ENCODE measurements around the gene MAVS.

MAVS gene

GRCh38 chr20:3808544-3808943 is 38.1 kb upstream of the MAVS start:
- no peak for ATAC-seq
- no peak for TF ChIP-seq GLIS3 (CRISPR knock-in tag; IDR thresholded peaks at IDR 0.05)

GRCh38 chr20:3811467-3812258 is 35.0 kb upstream of the MAVS start:
- ATAC-seq = peak; percentile 65
- TF ChIP-seq ZNF70 (CRISPR knock-in tag; IDR thresholded peaks at IDR 0.05) = peak; percentile 100
- TF ChIP-seq, protein P1, sequence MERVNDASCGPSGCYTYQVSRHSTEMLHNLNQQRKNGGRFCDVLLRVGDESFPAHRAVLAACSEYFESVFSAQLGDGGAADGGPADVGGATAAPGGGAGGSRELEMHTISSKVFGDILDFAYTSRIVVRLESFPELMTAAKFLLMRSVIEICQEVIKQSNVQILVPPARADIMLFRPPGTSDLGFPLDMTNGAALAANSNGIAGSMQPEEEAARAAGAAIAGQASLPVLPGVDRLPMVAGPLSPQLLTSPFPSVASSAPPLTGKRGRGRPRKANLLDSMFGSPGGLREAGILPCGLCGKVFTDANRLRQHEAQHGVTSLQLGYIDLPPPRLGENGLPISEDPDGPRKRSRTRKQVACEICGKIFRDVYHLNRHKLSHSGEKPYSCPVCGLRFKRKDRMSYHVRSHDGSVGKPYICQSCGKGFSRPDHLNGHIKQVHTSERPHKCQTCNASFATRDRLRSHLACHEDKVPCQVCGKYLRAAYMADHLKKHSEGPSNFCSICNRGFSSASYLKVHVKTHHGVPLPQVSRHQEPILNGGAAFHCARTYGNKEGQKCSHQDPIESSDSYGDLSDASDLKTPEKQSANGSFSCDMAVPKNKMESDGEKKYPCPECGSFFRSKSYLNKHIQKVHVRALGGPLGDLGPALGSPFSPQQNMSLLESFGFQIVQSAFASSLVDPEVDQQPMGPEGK (CRISPR knock-in tag; IDR thresholded peaks at IDR 0.05; ENCODE audit: borderline replicate concordance) = peak; percentile 93
- peak; percentile 100 for TF ChIP-seq ARNTL (CRISPR knock-in tag; IDR thresholded peaks at IDR 0.05; ENCODE audit: borderline replicate concordance, low read depth)
- no peak for TF ChIP-seq ZFP30 (CRISPR knock-in tag; IDR thresholded peaks at IDR 0.05)
- TF ChIP-seq OSR1 (CRISPR knock-in tag; IDR thresholded peaks at IDR 0.05) = no peak
- no peak for TF ChIP-seq RARB (CRISPR knock-in tag; IDR thresholded peaks at IDR 0.05)
- no peak for TF ChIP-seq PPARA (CRISPR knock-in tag; IDR thresholded peaks at IDR 0.05; ENCODE audit: borderline replicate concordance)
- TF ChIP-seq, protein P2, sequence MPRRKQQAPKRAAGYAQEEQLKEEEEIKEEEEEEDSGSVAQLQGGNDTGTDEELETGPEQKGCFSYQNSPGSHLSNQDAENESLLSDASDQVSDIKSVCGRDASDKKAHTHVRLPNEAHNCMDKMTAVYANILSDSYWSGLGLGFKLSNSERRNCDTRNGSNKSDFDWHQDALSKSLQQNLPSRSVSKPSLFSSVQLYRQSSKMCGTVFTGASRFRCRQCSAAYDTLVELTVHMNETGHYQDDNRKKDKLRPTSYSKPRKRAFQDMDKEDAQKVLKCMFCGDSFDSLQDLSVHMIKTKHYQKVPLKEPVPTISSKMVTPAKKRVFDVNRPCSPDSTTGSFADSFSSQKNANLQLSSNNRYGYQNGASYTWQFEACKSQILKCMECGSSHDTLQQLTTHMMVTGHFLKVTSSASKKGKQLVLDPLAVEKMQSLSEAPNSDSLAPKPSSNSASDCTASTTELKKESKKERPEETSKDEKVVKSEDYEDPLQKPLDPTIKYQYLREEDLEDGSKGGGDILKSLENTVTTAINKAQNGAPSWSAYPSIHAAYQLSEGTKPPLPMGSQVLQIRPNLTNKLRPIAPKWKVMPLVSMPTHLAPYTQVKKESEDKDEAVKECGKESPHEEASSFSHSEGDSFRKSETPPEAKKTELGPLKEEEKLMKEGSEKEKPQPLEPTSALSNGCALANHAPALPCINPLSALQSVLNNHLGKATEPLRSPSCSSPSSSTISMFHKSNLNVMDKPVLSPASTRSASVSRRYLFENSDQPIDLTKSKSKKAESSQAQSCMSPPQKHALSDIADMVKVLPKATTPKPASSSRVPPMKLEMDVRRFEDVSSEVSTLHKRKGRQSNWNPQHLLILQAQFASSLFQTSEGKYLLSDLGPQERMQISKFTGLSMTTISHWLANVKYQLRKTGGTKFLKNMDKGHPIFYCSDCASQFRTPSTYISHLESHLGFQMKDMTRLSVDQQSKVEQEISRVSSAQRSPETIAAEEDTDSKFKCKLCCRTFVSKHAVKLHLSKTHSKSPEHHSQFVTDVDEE (CRISPR knock-in tag; IDR thresholded peaks at IDR 0.05) = peak; percentile 61; the same call in 1 of the 2 replicates
- TF ChIP-seq TCF4 (CRISPR knock-in tag; IDR thresholded peaks at IDR 0.05; ENCODE audit: borderline replicate concordance) = peak; percentile 82; the same call in 1 of the 2 replicates
- TF ChIP-seq CSDC2 (CRISPR knock-in tag; IDR thresholded peaks at IDR 0.05) = no peak
- TF ChIP-seq ISL1 (CRISPR knock-in tag; IDR thresholded peaks at IDR 0.05) = peak; percentile 65
- no peak for TF ChIP-seq ZNF8 (CRISPR knock-in tag; IDR thresholded peaks at IDR 0.05)
- no peak for TF ChIP-seq GLIS3 (CRISPR knock-in tag; IDR thresholded peaks at IDR 0.05)

- no peak for TF ChIP-seq ZNF70 (CRISPR knock-in tag; IDR thresholded peaks at IDR 0.05)
- TF ChIP-seq ESRRG (CRISPR knock-in tag; IDR thresholded peaks at IDR 0.05) = no peak
- TF ChIP-seq POU6F1 (CRISPR knock-in tag; IDR thresholded peaks at IDR 0.05; ENCODE audit: borderline replicate concordance, low read depth) = no peak
- TF ChIP-seq ZFP3 (CRISPR knock-in tag; IDR thresholded peaks at IDR 0.05) = peak; percentile 89; the same call in 1 of the 2 replicates
- no peak for ATAC-seq
Measured at GRCh38 chr20:3812259-3812681, 34.4 kb upstream of the MAVS start.

DNA sequence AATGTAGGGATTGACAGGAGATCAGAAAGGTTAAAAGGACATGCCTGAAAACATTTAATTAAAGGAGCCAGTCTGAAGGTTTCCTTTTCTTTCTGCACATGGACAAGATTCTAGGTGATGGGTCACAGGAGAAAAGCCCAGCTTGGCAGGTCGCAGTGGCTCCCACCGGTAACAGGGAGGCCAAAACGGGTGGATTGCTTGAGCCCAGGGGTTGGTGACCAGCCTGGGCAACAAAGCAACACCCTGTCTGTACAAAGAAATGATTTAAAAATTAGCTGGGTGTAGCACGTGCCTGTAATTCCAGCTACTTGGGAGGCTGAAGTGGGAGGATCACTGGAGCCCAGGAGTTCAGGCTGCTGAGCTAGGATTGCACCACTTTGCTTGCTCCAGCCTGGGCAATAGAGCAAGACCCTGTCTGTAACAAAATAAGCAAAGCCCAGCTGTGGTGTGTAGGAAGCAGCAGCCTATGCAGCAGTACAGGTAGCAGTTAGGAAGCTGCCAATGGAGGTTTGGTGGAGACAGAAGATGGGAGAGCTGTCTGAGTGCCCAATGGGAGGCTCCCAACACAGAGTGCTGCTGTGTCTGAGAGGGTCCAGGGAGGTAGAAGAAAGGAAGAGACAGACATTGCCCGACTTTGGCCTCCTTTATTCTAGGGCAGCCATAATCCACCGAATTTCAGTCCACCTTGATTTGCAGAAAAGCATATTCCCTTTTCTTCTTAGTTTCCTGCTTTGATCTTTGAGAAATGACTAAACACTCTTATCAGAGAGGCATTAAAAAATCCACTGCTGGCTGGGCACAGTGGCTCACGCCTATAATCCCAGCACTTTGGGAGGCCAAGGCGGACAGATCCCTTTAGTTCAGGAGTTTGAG is 33.4 kb upstream of the MAVS start:
- no peak for TF ChIP-seq GLIS3 (CRISPR knock-in tag; IDR thresholded peaks at IDR 0.05)
- TF ChIP-seq OSR1 (CRISPR knock-in tag; IDR thresholded peaks at IDR 0.05) = no peak
- no peak for TF ChIP-seq ZC3H10 (CRISPR knock-in tag; IDR thresholded peaks at IDR 0.05)
- TF ChIP-seq ARNTL (CRISPR knock-in tag; IDR thresholded peaks at IDR 0.05; ENCODE audit: borderline replicate concordance, low read depth) = no peak
- TF ChIP-seq ISL1 (CRISPR knock-in tag; IDR thresholded peaks at IDR 0.05) = no peak
- no peak for ATAC-seq
